Gastrocnemius medialis (tissue), 4 donors: ENCODE data around the gene PTPRJ. TPM values are rescaled to one million over a fixed set of nuclear protein-coding genes. Genes with fewer than 3 reads are reported as not detected.

Experiments
- ATAC-seq, 2 donors: fragments of 150-250 bp; one replicate each; pipeline ENCODE4 v1.9.1; 2016
- DNase-seq, 2 donors: peaks; one replicate each; pipeline ENCODE4 v3.0.0-alpha.2; 2019
- H3K27ac ChIP-seq, 4 donors: fragments of 200-600 bp; sonication (generic); 1 replicate in 1 of 4; 2 replicates in 3 of 4; pipeline ENCODE4 v1.5.1; 2016 to 2018; ENCODE audit warnings: mild to moderate bottlenecking in 2 of 4, moderate library complexity in 1 of 4
- H3K27me3 ChIP-seq, 3 donors: fragments of 200-600 bp; sonication (generic) in 2 of 3; 1 replicate in 1 of 3; 2 replicates in 2 of 3; pipeline versions ENCODE4 v1.5.1 to v1.6.0; 2016 to 2019; ENCODE audit warnings: mild to moderate bottlenecking in 1 of 3, moderate library complexity in 1 of 3
- H3K36me3 ChIP-seq, 2 donors: fragments of 200-600 bp; sonication (generic) in 1 of 2; one replicate each; pipeline ENCODE4 v1.5.1; 2017 to 2018
- H3K4me1 ChIP-seq, 2 donors: fragments of 200-600 bp; sonication (generic) in 1 of 2; one replicate each; pipeline ENCODE4 v1.5.1; 2016 to 2017; ENCODE audit warnings: mild to moderate bottlenecking in 2 of 2
- H3K4me3 ChIP-seq, 4 donors: fragments of 200-600 bp; sonication (generic) in 3 of 4; 1 replicate in 1 of 4; 2 replicates in 3 of 4; pipeline ENCODE4 v1.5.1; 2016 to 2019; ENCODE audit warnings: mild to moderate bottlenecking in 2 of 4
- H3K9me3 ChIP-seq, 3 donors: fragments of 200-600 bp; sonication (generic) in 2 of 3; 1 replicate in 1 of 3; 2 replicates in 2 of 3; pipeline ENCODE4 v1.5.1; 2016 to 2019
- CTCF ChIP-seq, 5 experiments: fragments of 450-650 bp in 3 of 5; fragments of 200-600 bp in 2 of 5; sonication (generic) in 2 of 5; IDR thresholded peaks in 4 of 5; conservative IDR thresholded peaks in 1 of 5; 1 replicate in 4 of 5; 2 replicates in 1 of 5; pipeline ENCODE4 v1.5.1; 2016 to 2019; ENCODE audit warnings: antibody characterized with exemption in 5 of 5, mild to moderate bottlenecking in 3 of 5, moderate library complexity in 3 of 5
- POLR2A ChIP-seq, 2 donors: fragments of 450-650 bp; IDR thresholded peaks; one replicate each; pipeline ENCODE4 v1.6.1; 2017; ENCODE audit warnings: antibody characterized with exemption in 2 of 2, mild to moderate bottlenecking in 2 of 2, moderate library complexity in 2 of 2
- in situ Hi-C, 4 donors: fragments of 200-750 bp; cut with MboI; loops; one replicate each; pipeline versions ENCODE4 v1.15.0 to v1.8.0; 2017; ENCODE audit warnings: low sequenced_read_pairs in 4 of 4
- intact Hi-C: fragments of 100-400 bp; cut with DNase I; formaldehyde crosslinking; loops from one replicate; pipeline ENCODE4 v1.15.1; 2023; ENCODE audit warnings: low total_unique reads
- total RNA-seq, 4 donors: library from RNA; depleted of rRNA; stranded (reverse); fragments of >200 nt; gene quantifications; one replicate each; pipeline versions ENCODE4 v1.1.0 to v1.2.3, GENCODE V29; 2016

PTPRJ gene
- total RNA-seq, 4 donors from 2014 or later = 5.4 to 9.0 (median 5.6) TPM

- H3K27ac ChIP-seq = no peak overlapping the region
- no peak overlapping the region for H3K4me3 ChIP-seq
- no peak for DNase-seq
Observed at GRCh38 chr11:48170241-48171233, 190.2 kb downstream of the PTPRJ start.

GRCh38 chr11:48172818-48173609 is 192.7 kb downstream of the PTPRJ start:
- H3K27me3 ChIP-seq = no peaks in the 10 kb centered on the region
- H3K36me3 ChIP-seq = no peaks in the 10 kb centered on the region
- DNase-seq (peak; percentile 26 to 29), ATAC-seq (peak; percentile 60 to 78)
- in situ Hi-C loops (no loop called here), intact Hi-C loops (no loop called here)
- H3K4me3 ChIP-seq = peak overlapping the region in 1 of 4 donors; percentile 31
- H3K27ac ChIP-seq = no peak overlapping the region
- peaks cover 0 to 4% of the 10 kb centered on the region in 2 donors for H3K4me1 ChIP-seq
- no peak for TF ChIP-seq POLR2A (IDR thresholded peaks at IDR 0.05)
- peak; percentile 57 to 84 (median 74) for TF ChIP-seq CTCF (IDR thresholded peaks at IDR 0.05 in 4 of 5, conservative IDR thresholded peaks at IDR 0.05 in 1 of 5)
- no peaks in the 10 kb centered on the region for H3K9me3 ChIP-seq

More at GRCh38 chr11:48170241-48171233, 190.2 kb downstream of the PTPRJ start:
- H3K36me3 ChIP-seq = no peaks in the 10 kb centered on the region
- in situ Hi-C loops = no loop called here
- intact Hi-C loops = no loop called here
- H3K4me1 ChIP-seq = peaks cover 0 to 4% of the 10 kb centered on the region in 2 donors
- no peaks in the 10 kb centered on the region for H3K9me3 ChIP-seq
- no peaks in the 10 kb centered on the region for H3K27me3 ChIP-seq
- no peak for ATAC-seq
- TF ChIP-seq CTCF (IDR thresholded peaks at IDR 0.05 in 4 of 5, conservative IDR thresholded peaks at IDR 0.05 in 1 of 5) (no peak), POLR2A (IDR thresholded peaks at IDR 0.05) (no peak)

GRCh38 chr11:48177661-48178060 is 197.3 kb downstream of the PTPRJ start:
- ATAC-seq = no peak
- intact Hi-C loops = no loop called here
- Histone ChIP-seq H3K27me3 (no peaks in the 10 kb centered on the region), H3K4me1 (no peaks in the 10 kb centered on the region), H3K9me3 (no peaks in the 10 kb centered on the region), H3K27ac (no peak overlapping the region), H3K4me3 (no peak overlapping the region), H3K36me3 (no peaks in the 10 kb centered on the region)
- no peak for DNase-seq
- in situ Hi-C loops = no loop called here
- TF ChIP-seq POLR2A (IDR thresholded peaks at IDR 0.05) = no peak
- TF ChIP-seq CTCF (IDR thresholded peaks at IDR 0.05 in 4 of 5, conservative IDR thresholded peaks at IDR 0.05 in 1 of 5) = no peak

GRCh38 chr11:48180627-48181026 is 200.3 kb downstream of the PTPRJ start:
- in situ Hi-C loops = no loop called here
- Histone ChIP-seq H3K4me3 (no peak overlapping the region), H3K9me3 (no peaks in the 10 kb centered on the region), H3K36me3 (no peaks in the 10 kb centered on the region), H3K27ac (no peak overlapping the region), H3K27me3 (no peaks in the 10 kb centered on the region), H3K4me1 (no peaks in the 10 kb centered on the region)
- TF ChIP-seq POLR2A (IDR thresholded peaks at IDR 0.05) (no peak), CTCF (IDR thresholded peaks at IDR 0.05 in 4 of 5, conservative IDR thresholded peaks at IDR 0.05 in 1 of 5) (no peak)
- DNase-seq (no peak), ATAC-seq (no peak)
- intact Hi-C loops = no loop called here
